Stimulated activated CD4-positive, alpha-beta T cell treated with anti-CD3 and anti-CD28 coated beads, Interleukin-12 subunit alpha, Interleukin-12 subunit beta, amount 100 ng/mL, for 48 hours (primary cell): ENCODE measurements around the gene CCDC179.

Experiments used
- DNase-seq, 3 donors: peaks; one replicate each; pipeline ENCODE4 v3.0.0-alpha.2; 2020; ENCODE audit warnings: low read depth in 2 of 3, low spot score in 1 of 3

CCDC179 gene

GRCh38 chr11:22860241-22860640 is at the start of gene CCDC179:
Gene CCDC179 (minus strand): TSS chr11:22860474. CDS start chr11:22860421, 53 bp downstream.
- DNase-seq, result no peak

DNA sequence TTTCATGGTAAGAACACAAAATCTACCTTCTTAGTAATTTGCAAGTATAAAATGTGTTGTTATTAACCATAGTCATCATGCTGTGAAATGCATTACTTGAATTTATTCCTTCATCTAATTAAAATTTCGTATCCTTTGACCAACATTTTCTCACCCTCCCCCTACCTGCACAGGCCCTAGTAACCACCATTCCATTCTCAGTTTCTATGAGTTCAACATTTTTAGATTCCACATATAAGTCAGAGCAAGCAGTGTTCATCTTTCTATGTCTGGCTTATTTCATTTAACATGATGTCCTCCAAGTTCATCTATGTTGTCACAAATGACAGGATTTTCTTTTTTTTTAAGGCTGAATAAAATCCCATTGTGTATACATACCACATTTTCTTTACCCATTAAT is 43.5 kb upstream of the CCDC179 start:
- DNase-seq, result no peak

GRCh38 chr11:22901603-22902002 is 41.3 kb upstream of the CCDC179 start:
- DNase-seq, result no peak

DNA sequence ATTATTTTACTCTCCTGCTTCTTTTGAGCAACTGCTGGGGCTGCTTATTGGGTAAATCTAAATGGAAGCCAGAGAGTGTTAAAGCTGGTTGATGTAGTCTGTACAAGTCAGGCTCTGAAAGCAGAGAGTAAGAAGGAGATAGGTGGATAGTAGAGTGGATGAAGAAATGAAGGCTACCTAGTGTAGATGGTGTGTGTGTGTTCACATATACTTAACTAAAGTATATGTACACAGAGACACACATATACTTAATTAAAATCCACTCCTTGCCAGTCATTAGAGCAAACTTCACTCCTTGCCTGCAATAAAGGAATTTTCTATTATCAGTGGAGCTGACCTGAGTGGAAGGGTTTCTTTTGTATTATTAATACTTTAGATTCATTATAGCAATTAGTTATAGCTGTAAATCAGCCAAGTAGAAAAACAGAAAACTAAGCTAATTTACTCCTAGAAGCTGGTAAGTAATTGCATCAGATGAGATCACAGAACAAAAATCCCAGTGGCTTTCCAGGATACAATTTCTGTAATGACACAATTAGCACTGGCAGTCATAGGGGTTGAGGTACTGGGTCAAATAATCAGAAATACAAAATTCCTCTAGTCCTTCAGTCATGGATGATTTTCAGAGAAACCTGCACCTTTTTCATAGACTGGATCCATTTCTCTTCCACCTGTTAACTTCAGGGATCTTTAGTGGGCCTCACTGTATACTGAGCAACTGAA is 40.7 kb upstream of the CCDC179 start:
- DNase-seq, result no peak

- no peak for DNase-seq
Measured at GRCh38 chr11:22898036-22898435, 37.8 kb upstream of the CCDC179 start.

DNA sequence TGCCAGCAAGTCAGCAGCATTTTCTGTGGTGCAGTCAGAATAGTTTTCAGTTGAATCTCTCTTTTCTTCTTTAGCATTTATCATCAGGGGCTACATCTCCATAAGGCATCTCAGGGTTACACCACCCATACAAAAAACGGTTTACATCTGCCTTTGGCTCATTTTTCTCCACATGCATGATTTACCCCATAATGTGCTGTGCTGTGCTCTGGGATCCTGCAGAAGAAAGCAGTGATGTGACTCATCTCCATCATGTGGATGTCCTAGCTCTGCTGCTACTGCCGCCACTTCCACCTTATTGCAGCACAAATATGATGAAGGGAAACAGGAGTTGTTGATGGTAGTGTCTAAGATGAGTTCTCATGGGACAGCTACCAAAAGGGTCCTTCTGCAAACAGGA is 30.0 kb upstream of the CCDC179 start:
- DNase-seq, result no peak

DNA sequence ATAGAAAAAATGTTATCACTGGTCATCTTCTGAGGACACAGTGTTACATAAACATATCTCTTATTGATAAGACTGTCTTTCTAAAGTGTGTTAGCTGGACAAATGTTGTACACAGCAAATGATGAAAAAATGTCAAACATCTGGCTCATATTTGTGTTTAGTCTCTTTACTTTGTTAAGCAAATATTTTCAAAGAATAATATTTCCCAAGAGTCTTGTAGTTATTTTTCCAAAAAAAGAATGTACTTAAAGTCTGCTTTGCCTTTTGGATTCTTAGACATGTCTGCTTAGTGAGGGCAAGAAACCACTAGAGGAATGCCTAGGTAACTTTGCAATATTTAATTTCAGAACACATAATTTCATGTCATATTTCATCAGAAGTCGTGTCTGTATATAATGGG is 23.9 kb upstream of the CCDC179 start:
- DNase-seq, result no peak

DNA sequence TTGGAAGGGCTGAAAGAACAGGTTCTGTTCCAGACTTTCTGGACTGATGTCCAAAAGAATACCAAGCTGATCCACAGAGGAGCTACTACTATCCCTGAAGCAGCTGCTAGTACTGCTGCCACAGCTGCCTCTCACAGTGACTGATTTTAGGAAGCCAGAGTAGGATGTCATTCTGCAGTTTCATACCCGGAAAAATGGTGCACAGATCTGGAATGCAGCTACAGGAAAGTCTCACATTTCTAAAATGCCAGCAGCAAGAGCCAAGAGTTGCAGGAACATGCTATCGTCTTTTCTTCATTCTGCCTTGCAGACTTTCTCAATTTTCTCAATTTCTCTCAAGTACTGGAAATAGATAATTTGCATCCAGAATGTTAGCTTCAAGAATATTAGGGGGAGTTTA is 19.4 kb upstream of the CCDC179 start:
- no peak for DNase-seq

- DNase-seq, result no peak
Measured at GRCh38 chr11:22878604-22879003, 18.3 kb upstream of the CCDC179 start.

GRCh38 chr11:22878039-22878438 is 17.8 kb upstream of the CCDC179 start:
- DNase-seq, result no peak

GRCh38 chr11:22875869-22876473 is 15.7 kb upstream of the CCDC179 start:
- peak; percentile 10 to 76 (median 33) for DNase-seq

DNA sequence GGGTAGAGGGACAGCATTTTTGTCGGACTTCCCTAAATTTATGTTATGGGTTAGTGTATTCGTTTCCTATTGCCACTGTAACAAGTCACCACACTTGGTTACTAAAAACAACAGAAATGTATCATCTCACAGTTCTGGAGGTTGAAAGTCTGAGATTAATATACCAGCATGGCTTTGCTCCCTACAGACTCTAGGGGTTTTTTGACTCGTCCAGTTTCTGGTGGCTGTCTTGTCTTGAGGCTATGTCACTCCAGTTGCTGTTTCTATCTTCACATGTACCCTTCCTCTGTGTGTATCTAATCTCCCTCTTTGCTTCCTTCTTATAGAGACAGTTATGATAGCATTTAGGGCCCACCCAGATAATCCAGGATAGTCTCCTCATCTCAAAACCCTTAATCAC is 9.1 kb upstream of the CCDC179 start:
- no peak for DNase-seq

DNA sequence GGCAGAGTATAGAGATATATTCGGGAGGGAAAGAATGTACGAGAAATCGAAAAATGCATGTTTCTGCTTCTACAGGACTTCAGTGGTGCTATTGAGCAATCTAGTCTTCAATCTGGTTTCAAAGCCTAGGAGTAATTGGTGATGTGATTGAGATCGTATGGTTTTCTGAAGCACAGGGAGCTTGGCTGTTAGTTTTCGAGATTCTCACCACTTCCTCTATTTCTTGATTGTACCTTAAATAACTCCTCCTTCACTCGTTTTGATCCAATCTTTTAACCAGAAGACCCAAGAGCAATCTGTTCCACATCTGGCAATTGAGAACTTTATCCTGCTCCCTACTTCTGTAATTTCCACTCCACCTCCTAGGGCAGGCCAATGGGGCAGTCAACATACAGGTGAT is 518 bp downstream of the CCDC179 start:
- no peak for DNase-seq

- no peak for DNase-seq
Measured at GRCh38 chr11:22851477-22851876, 8.8 kb downstream of the CCDC179 start.

DNA sequence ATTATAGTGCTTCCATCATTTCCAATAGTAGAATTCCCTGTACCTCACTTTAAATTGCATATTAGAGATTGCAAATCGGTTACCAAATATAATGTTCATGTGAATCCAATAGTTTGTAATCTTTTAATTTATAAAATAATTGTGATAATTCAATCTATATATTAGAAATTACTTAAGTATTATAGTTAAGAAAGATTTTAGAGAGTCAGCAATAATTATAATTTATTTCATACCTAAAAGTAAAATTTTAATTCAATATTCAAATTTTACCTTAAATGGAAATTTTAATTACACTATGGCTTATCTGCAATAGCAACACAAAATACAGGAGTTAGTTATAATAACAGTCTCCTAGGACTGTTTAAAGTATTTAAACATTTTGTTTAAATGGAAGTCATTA is 13.5 kb downstream of the CCDC179 start:
- DNase-seq, result no peak

DNA sequence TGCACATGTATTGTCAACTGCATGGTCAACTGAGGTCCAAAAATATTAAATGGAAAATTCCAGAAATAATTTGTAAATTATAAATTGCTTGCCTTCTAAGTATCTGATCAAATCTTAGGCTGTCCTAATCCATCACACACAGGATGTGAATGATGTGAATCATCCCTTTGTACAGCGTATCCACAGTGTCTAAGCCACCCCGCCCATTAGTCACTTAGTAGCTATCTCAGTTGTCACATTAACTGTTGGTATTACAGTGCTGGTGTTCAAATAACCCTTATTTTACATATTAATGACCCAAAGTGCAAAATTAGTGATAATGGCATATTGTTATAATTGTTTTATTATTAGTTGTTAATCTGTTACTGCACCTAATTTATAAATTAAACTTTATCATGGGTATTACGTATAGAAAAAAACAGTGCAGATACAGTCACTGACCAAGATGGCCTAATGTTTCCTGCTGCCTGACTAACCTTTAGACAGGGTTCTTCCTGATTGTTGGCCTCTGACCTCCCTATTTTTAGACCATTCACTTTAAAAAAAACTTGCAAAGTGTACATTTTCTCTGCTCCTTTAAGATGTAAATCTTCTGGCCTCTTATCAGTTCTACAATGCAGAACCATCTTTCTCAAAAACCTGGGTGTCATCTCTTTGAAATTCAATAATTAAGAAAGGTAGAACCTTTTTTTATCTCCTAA is 27.8 kb downstream of the CCDC179 start:
- DNase-seq, result no peak

- no peak for DNase-seq
Measured at GRCh38 chr11:22830082-22830414, 30.2 kb downstream of the CCDC179 start.

GRCh38 chr11:22829231-22830081 is 30.8 kb downstream of the CCDC179 start, which contains the start of gene SVIP:
Gene SVIP (minus strand): TSS chr11:22829801. CDS start chr11:22829748, 53 bp downstream.
- DNase-seq, result peak; percentile 88 to 94 (median 90)

DNA sequence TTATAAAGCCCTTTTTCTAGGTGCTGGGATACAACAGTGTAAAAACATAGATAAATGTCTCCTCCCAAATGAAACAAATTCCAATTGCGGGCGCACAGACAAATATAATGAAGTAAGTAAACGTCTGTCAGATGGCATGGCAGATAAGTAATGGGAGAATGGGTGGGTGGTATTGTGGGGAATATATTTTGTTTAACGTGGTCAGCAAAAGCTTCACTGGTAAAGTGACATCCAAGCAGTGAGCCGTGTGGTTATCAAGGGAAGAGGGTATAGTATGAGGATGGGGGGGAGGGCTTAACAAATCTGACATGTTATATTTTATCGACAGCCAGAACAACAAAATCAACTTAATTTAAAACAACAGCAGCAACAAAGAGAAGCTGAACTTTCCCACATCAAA is 31.9 kb downstream of the CCDC179 start:
- no peak for DNase-seq

DNA sequence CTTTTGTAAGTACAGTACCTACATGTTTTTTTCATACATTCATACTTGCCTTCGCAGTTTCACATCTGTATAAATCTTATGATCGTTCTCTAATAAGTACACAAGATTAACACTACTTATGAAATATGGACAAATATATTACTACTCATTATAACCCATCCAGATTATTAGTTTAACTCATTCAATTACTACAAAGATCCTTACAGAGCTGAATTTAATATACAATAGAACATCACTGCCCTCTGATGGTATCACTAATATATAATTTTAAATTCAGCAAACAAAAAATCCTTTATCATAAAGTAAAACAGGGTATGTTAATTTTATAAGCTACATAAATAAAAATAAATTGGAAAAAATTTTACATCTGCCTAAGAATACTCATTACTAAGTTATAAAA is 38.1 kb downstream of the CCDC179 start:
- no peak for DNase-seq

DNA sequence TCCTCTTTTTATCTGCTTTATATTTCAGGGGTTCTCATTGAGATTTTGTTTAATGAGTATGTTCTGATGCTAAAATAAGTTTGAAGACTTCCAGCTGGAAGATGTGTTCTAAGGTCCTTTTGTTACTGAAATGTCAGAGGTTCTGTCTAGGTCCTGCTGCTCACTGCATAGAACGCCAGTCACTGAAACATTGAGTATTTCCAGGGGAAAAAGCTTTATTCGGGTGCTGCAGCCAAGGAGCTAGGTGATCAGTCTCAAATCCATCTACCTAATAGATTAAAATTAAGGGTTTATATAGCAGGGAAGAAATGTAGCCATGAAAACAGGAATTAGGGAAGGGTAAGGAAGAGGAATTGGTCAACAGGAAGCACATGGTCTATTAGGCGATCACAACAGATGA is 50.4 kb downstream of the CCDC179 start:
- no peak for DNase-seq
